ENCODE results near the gene HOXA6. TPM values are rescaled to one million over a fixed set of nuclear protein-coding genes. Genes with fewer than 3 reads are reported as not detected.

Gene HOXA6
- total and polyA plus RNA-seq, 11 donors: not detected

DNA sequence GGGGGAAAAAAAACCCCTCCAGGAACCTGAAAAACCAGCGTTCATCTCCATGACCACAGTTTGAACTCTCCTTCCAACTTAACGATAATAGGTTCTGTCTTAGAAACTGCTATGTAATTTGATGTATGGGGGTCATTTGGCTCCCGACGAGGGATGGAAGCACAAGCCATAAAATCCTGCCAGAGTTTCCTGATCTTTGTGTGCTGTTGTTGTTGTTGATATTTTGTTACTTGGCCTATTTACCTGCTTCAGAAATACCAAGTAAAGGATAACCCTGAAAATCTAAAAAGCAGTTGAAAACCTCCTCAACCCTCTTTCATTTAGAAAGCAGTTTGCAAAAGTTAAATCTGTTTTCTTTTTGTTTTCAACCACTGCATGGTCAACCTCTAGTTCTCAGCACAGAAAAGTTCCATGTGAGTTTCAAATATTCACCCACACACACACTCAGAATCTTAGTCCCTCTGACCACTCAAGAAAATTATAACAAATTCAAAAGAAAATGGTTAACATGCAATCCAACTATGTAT is 35.8 kb downstream of the HOXA6 start:
- DNase-seq (no peak), ATAC-seq (no peak)
- H3K9me3 ChIP-seq: no peaks in the 10 kb centered on the region
- no peak for TF ChIP-seq POLR2A (IDR thresholded peaks at IDR 0.05)
- TF ChIP-seq, protein P1, sequence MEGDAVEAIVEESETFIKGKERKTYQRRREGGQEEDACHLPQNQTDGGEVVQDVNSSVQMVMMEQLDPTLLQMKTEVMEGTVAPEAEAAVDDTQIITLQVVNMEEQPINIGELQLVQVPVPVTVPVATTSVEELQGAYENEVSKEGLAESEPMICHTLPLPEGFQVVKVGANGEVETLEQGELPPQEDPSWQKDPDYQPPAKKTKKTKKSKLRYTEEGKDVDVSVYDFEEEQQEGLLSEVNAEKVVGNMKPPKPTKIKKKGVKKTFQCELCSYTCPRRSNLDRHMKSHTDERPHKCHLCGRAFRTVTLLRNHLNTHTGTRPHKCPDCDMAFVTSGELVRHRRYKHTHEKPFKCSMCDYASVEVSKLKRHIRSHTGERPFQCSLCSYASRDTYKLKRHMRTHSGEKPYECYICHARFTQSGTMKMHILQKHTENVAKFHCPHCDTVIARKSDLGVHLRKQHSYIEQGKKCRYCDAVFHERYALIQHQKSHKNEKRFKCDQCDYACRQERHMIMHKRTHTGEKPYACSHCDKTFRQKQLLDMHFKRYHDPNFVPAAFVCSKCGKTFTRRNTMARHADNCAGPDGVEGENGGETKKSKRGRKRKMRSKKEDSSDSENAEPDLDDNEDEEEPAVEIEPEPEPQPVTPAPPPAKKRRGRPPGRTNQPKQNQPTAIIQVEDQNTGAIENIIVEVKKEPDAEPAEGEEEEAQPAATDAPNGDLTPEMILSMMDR (IDR thresholded peaks at IDR 0.05): no peak
- H3K4me1 ChIP-seq: peaks cover 0 to 41% (median 5%) of the 10 kb centered on the region in 12 donors
- WGBS, 4 donors: 11 to 14% (median 12%) methylated on average over 4 of the region's 4 CpGs
- no peak overlapping the region for H3K4me3 ChIP-seq
- H3K27ac ChIP-seq: peak overlapping the region in 4 of 12 donors; percentile 20 to 93 (median 46)
- H3K27me3 ChIP-seq: peaks cover 60 to 99% (median 89%) of the 10 kb centered on the region in 9 donors
- intact Hi-C loops (cut with DNase I): no loop called here
- no peaks in the 10 kb centered on the region for H3K36me3 ChIP-seq

DNA sequence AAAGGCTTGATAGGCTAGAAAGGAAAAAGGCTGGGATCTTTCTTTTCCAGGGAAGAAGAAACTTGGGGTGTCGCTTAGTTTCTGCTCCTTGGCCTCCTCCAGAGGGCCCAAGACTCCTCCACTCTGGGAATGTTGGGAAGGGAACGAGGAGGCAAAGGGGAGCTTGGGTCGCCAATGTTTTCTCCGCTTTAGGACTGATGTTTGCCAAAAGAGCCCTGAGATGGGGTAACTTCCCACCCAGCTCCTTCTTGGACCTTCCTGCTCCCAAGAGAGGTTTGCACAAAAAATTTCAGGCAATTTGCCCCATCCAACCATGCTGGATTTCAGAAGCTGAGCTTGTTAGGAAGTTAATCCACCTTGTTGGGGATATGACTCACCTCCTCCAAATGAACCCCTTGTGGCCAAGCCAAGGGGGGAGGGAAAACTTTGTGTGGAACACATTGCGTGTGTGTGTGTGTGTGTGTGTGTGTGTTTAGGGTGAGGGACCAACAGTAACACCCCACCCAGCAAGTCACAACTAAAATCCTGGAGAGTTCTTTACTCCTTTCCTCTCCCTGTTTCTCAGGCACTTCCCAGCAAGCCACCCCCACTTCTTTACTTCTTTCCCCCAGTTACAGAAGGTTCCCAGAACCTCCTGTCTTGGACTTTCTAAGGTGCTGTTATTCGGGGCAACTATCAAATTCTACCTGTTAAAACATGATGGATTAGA is 36.4 kb downstream of the HOXA6 start:
- 18 to 31% (median 21%) methylated on average over 6 of the region's 6 CpGs for WGBS, 4 donors
- H3K4me3 ChIP-seq: no peak overlapping the region
- peak overlapping the region in 4 of 12 donors; percentile 20 to 93 (median 46) for H3K27ac ChIP-seq
- intact Hi-C loops (cut with DNase I): no loop called here
- TF ChIP-seq POLR2A (IDR thresholded peaks at IDR 0.05): no peak
- TF ChIP-seq, protein P1 (IDR thresholded peaks at IDR 0.05): no peak
- no peak for DNase-seq
- H3K27me3 ChIP-seq: peaks cover 60 to 99% (median 89%) of the 10 kb centered on the region in 9 donors
- no peaks in the 10 kb centered on the region for H3K9me3 ChIP-seq
- H3K36me3 ChIP-seq: no peaks in the 10 kb centered on the region
- ATAC-seq: no peak
- H3K4me1 ChIP-seq: peaks cover 0 to 47% (median 5%) of the 10 kb centered on the region in 12 donors

DNA sequence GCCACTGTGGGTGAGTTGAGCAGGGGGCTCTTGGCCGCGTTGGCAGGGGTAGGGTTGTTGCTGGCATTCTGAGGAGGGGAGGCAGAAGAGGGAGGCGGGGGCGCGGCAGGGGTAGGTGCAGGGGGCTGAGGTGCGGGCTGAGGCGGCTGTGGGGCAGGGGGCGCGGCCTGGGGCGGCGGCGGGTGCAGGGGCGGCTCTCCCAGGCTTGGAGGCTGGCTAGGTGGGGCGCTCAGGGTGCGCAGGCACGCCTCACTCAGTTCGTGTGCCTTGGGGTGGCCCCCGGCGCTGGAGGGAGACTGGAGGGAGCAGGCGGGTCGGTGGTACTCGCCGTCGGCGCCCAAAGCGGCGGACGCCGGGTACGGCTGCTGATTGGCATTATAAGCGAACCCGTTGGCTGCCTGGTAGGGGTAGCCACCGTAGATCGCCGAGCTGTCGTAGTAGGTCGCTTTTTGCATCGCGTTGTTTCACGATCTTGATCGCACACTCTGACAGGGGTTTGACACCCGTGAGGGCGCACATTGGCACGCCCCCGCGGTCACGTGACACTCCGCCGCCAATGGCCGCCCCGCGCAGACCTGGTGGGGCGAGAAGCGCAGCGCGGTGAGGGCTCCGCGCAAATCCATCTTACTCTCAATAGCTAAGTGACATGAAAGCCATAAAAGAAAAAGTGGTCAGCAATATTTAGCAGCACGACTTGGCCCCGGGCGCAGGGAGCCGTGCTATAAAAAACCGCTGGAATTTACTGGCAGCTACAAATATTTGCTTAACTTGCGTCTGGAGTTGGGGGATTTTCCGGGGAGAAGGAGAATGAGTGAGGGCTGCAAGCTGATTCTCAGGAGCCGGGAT is 37.2 kb downstream of the HOXA6 start:
- no peaks in the 10 kb centered on the region for H3K36me3 ChIP-seq

More for the DNA sequence above, 37.2 kb downstream of the HOXA6 start:
- ATAC-seq: no peak
- H3K27me3 ChIP-seq: peaks cover 63 to 99% (median 89%) of the 10 kb centered on the region in 9 donors
- 17 to 36% (median 23%) methylated on average over 38 to 66 of the region's 66 CpGs for WGBS, 4 donors
- TF ChIP-seq, protein P1 (IDR thresholded peaks at IDR 0.05): no peak
- no peak for TF ChIP-seq POLR2A (IDR thresholded peaks at IDR 0.05)
- no peak overlapping the region for H3K4me3 ChIP-seq
- H3K27ac ChIP-seq: peak overlapping the region in 3 of 12 donors; percentile 35 to 93 (median 58)
- DNase-seq: no peak
- intact Hi-C loops (cut with DNase I): no loop called here
- H3K4me1 ChIP-seq: peaks cover 0 to 44% (median 5%) of the 10 kb centered on the region in 12 donors
- no peaks in the 10 kb centered on the region for H3K9me3 ChIP-seq

All from heart left ventricle (tissue), 16 donors.